ENCODE measurements around the gene ATRX.
"Not testable (repeated sequence)": the region's sequence is repeated elsewhere in the genome, so short reads cannot be mapped to it uniquely, and the experiment has no call there.

ATRX gene

GRCh38 chrX:77500164-77500563, 285.9 kb downstream of the ATRX start:
- DNase-seq (ENCODE audit: low spot score) = not testable (repeated sequence)

GRCh38 chrX:77493677-77494553, 292.1 kb downstream of the ATRX start:
- no peak for DNase-seq (ENCODE audit: low spot score)

GRCh38 chrX:77484045-77484444, 302.0 kb downstream of the ATRX start:
- DNase-seq (ENCODE audit: low spot score) = no peak

- DNase-seq (ENCODE audit: low spot score) = no peak
Measured at GRCh38 chrX:77455437-77455836, 330.6 kb downstream of the ATRX start.
